Spleen (tissue), 7 donors: ENCODE results near the gene ATP5IF1.

ENCODE experiments used
- CTCF ChIP-seq, 11 experiments: fragments of 200-600 bp in 7 of 11; fragments of 450-650 bp in 4 of 11; sonication (generic) in 4 of 11; IDR thresholded peaks in 8 of 11; conservative IDR thresholded peaks in 3 of 11; 1 replicate in 7 of 11; 2 replicates in 4 of 11; pipeline versions ENCODE4 v1.4.0 to v1.8.0; 2016 to 2021; ENCODE audit warnings: antibody characterized with exemption in 11 of 11, inconsistent platforms in 4 of 11, mild to moderate bottlenecking in 1 of 11
- POLR2A ChIP-seq, 3 donors: fragments of 450-650 bp; IDR thresholded peaks; one replicate each; pipeline ENCODE4 v1.5.1; 2017; ENCODE audit warnings: antibody characterized with exemption in 3 of 3, mild to moderate bottlenecking in 1 of 3
- POLR2AphosphoS5 ChIP-seq, 3 donors: sonication (generic); formaldehyde crosslinking; IDR thresholded peaks; one replicate each; pipeline ENCODE4 v1.5.1; 2017; ENCODE audit warnings: antibody characterized with exemption in 3 of 3
- donor health status: DM: no; HTN: no; CAD: no; lungs with moderate emphysema.
- donor health status: DM: no; HTN: no; CAD: no.
- donor health status: DM: no; HTN: no; CAD: no.

GRCh38 chr1:28286111-28286510 is 50.2 kb downstream of the ATP5IF1 start:
- TF ChIP-seq CTCF (IDR thresholded peaks at IDR 0.05 in 8 of 11, conservative IDR thresholded peaks at IDR 0.05 in 3 of 11) (no peak), POLR2A (IDR thresholded peaks at IDR 0.05) (no peak), POLR2AphosphoS5 (IDR thresholded peaks at IDR 0.05) (no peak)
